ENCODE measurements around the gene PLEKHG5.
A peak's percentile ranks its signal among the peaks of the same experiment; 100 is the strongest.
"Not testable (repeated sequence)": the region's sequence is repeated elsewhere in the genome, so short reads cannot be mapped to it uniquely, and the experiment has no call there.

The PLEKHG5 gene

GRCh38 chr1:6447016-6447817, 44.2 kb downstream of the PLEKHG5 start:
- Histone ChIP-seq H4K20me1 (ENCODE audit: low read depth, low read length) (no peaks in the 10 kb centered on the region), H3K79me2 (ENCODE audit: insufficient read depth, low read length) (no peaks in the 10 kb centered on the region), H3K36me3 (ENCODE audit: low read length) (no peaks in the 10 kb centered on the region), H3K4me3 (ENCODE audit: insufficient read depth, low read length, poor library complexity, severe bottlenecking) (peak overlapping the region; percentile 21), H3K9me2 (replicated peaks; ENCODE audit: insufficient read depth, low read length) (no peaks in the 10 kb centered on the region), H3K27ac (ENCODE audit: low read depth, low read length) (no peak overlapping the region), H3F3A (ENCODE audit: insufficient read depth) (no peaks in the 10 kb centered on the region), H3K9me3 (ENCODE audit: insufficient read depth, low read length) (no peaks in the 10 kb centered on the region), H3K9ac (ENCODE audit: low read length) (peak overlapping the region; percentile 20; the same call in 1 of the 2 replicates), H2AFZ (ENCODE audit: low read depth, low read length, severe bottlenecking) (no peak overlapping the region), H3K4me2 (ENCODE audit: low read depth, low read length, poor library complexity, severe bottlenecking) (peak overlapping the region; percentile 39), H3K27me3 (ENCODE audit: low read length) (no peaks in the 10 kb centered on the region)
- TF ChIP-seq EZH2phosphoT487 (conservative IDR thresholded peaks at IDR 0.05; ENCODE audit: low read length) = no peak
- no peak for TF ChIP-seq CTCF (IDR thresholded peaks at IDR 0.05; ENCODE audit: insufficient read depth, low read length, poor library complexity, severe bottlenecking)

GRCh38 chr1:6446665-6447015, 44.8 kb downstream of the PLEKHG5 start:
- H3K27me3 ChIP-seq (ENCODE audit: low read length) = no peaks in the 10 kb centered on the region
- H2AFZ ChIP-seq (ENCODE audit: low read depth, low read length, severe bottlenecking) = no peak overlapping the region
- H3K79me2 ChIP-seq (ENCODE audit: insufficient read depth, low read length) = no peaks in the 10 kb centered on the region
- H4K20me1 ChIP-seq (ENCODE audit: low read depth, low read length) = no peaks in the 10 kb centered on the region
- peak overlapping the region; percentile 20; the same call in 1 of the 2 replicates for H3K9ac ChIP-seq (ENCODE audit: low read length)
- no peak for TF ChIP-seq EZH2phosphoT487 (conservative IDR thresholded peaks at IDR 0.05; ENCODE audit: low read length)
- no peak for TF ChIP-seq CTCF (IDR thresholded peaks at IDR 0.05; ENCODE audit: insufficient read depth, low read length, poor library complexity, severe bottlenecking)
- no peaks in the 10 kb centered on the region for H3F3A ChIP-seq (ENCODE audit: insufficient read depth)
- no peaks in the 10 kb centered on the region for H3K9me2 ChIP-seq (replicated peaks; ENCODE audit: insufficient read depth, low read length)
- H3K27ac ChIP-seq (ENCODE audit: low read depth, low read length) = no peak overlapping the region
- no peaks in the 10 kb centered on the region for H3K9me3 ChIP-seq (ENCODE audit: insufficient read depth, low read length)
- peak overlapping the region; percentile 39 for H3K4me2 ChIP-seq (ENCODE audit: low read depth, low read length, poor library complexity, severe bottlenecking)
- H3K36me3 ChIP-seq (ENCODE audit: low read length) = no peaks in the 10 kb centered on the region
- H3K4me3 ChIP-seq (ENCODE audit: insufficient read depth, low read length, poor library complexity, severe bottlenecking) = no peak overlapping the region

GRCh38 chr1:6445929-6446328, 45.5 kb downstream of the PLEKHG5 start:
- not testable (repeated sequence) for H3K4me2 ChIP-seq (ENCODE audit: low read depth, low read length, poor library complexity, severe bottlenecking); H3K9me3 ChIP-seq (ENCODE audit: insufficient read depth, low read length); H3K4me3 ChIP-seq (ENCODE audit: insufficient read depth, low read length, poor library complexity, severe bottlenecking); H3K9me2 ChIP-seq (replicated peaks; ENCODE audit: insufficient read depth, low read length); H3K9ac ChIP-seq (ENCODE audit: low read length); H3K79me2 ChIP-seq (ENCODE audit: insufficient read depth, low read length); H4K20me1 ChIP-seq (ENCODE audit: low read depth, low read length); H2AFZ ChIP-seq (ENCODE audit: low read depth, low read length, severe bottlenecking); H3K27me3 ChIP-seq (ENCODE audit: low read length); H3K27ac ChIP-seq (ENCODE audit: low read depth, low read length); H3F3A ChIP-seq (ENCODE audit: insufficient read depth); H3K36me3 ChIP-seq (ENCODE audit: low read length)

GRCh38 chr1:6445062-6445763, 46.3 kb downstream of the PLEKHG5 start:
- Histone ChIP-seq H2AFZ (ENCODE audit: low read depth, low read length, severe bottlenecking) (no peak overlapping the region), H3K9me2 (replicated peaks; ENCODE audit: insufficient read depth, low read length) (no peaks in the 10 kb centered on the region), H3F3A (ENCODE audit: insufficient read depth) (no peaks in the 10 kb centered on the region), H3K36me3 (ENCODE audit: low read length) (no peaks in the 10 kb centered on the region), H3K9me3 (ENCODE audit: insufficient read depth, low read length) (no peaks in the 10 kb centered on the region), H3K4me3 (ENCODE audit: insufficient read depth, low read length, poor library complexity, severe bottlenecking) (no peak overlapping the region), H3K79me2 (ENCODE audit: insufficient read depth, low read length) (no peaks in the 10 kb centered on the region), H3K4me2 (ENCODE audit: low read depth, low read length, poor library complexity, severe bottlenecking) (no peak overlapping the region), H3K27ac (ENCODE audit: low read depth, low read length) (no peak overlapping the region), H3K9ac (ENCODE audit: low read length) (no peak overlapping the region), H4K20me1 (ENCODE audit: low read depth, low read length) (no peaks in the 10 kb centered on the region), H3K27me3 (ENCODE audit: low read length) (no peaks in the 10 kb centered on the region)
- TF ChIP-seq EZH2phosphoT487 (conservative IDR thresholded peaks at IDR 0.05; ENCODE audit: low read length) = no peak
- TF ChIP-seq CTCF (IDR thresholded peaks at IDR 0.05; ENCODE audit: insufficient read depth, low read length, poor library complexity, severe bottlenecking) = peak; percentile 36
